ENCODE measurements around the gene DDX47. TPM values are rescaled to one million over a fixed set of nuclear protein-coding genes. Genes with fewer than 3 reads are reported as not detected.

The DDX47 gene
- total and polyA plus RNA-seq, 9 of the 15 experiments (the other 6 are each of a cell fraction or from before 2014, with no cell fraction given): 39.4 to 186 (median 64.4) TPM

DNA sequence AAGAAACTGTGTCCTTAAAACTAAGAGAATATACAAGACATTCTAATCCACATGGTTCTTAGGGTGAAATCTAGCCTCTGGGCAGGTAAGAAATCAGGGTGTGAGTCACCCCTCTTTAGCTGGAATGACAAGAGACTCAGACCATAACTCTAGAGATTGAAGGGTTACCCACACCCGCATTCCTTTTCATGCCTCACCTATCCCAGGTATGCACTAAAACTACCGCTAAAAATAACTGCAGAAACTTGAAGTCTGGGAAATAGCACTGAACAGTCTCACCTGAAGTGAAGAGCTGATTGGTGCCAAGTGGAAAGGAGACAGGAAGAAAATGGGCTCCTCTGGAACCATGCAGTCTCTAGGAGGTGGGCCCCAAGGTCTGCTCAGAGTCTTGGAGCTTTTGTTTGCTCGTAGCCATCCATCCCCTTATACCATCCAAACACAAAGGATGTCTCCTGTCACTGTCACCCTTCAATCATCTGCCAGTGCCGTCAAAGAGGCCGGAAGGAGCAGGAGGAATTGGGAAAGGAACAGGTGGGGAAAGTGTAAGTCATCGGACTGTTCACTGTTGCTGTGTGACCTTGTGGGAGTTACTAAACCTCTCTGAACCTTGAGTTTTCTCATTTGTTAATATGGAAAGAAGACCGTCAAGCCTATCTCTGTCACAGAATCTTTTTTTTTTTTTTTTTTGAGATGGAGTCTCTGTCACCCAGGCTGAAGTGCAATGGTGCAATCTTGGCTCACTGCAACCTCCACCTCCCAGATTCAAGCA lies 22.4 kb downstream of the DDX47 start:
- FAIRE-seq: no peak
- peak; percentile 82 for TF ChIP-seq BCOR (IDR thresholded peaks at IDR 0.05)
- TF ChIP-seq FOSL1 (tag; conservative IDR thresholded peaks at IDR 0.05): peak; percentile 72
- TF ChIP-seq NR1H2 (CRISPR knock-in tag; IDR thresholded peaks at IDR 0.05): no peak
- TF ChIP-seq, protein P1, sequence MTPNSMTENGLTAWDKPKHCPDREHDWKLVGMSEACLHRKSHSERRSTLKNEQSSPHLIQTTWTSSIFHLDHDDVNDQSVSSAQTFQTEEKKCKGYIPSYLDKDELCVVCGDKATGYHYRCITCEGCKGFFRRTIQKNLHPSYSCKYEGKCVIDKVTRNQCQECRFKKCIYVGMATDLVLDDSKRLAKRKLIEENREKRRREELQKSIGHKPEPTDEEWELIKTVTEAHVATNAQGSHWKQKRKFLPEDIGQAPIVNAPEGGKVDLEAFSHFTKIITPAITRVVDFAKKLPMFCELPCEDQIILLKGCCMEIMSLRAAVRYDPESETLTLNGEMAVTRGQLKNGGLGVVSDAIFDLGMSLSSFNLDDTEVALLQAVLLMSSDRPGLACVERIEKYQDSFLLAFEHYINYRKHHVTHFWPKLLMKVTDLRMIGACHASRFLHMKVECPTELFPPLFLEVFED (CRISPR knock-in tag; conservative IDR thresholded peaks at IDR 0.05): no peak
- TF ChIP-seq ZFP36 (IDR thresholded peaks at IDR 0.05; ENCODE audit: low read depth, low read length, partially characterized antibody): peak; percentile 63
- TF ChIP-seq JUN (IDR thresholded peaks at IDR 0.05; ENCODE audit: borderline replicate concordance, low read depth, low read length): no peak
- TF ChIP-seq JUN (CRISPR knock-in tag; IDR thresholded peaks at IDR 0.05; ENCODE audit: borderline replicate concordance): no peak
- peak; percentile 55; the same call in 1 of the 2 replicates for TF ChIP-seq JUND (IDR thresholded peaks at IDR 0.05; ENCODE audit: borderline replicate concordance, low read depth, low read length)
- peak; percentile 45; the same call in 2 of the 3 replicates for TF ChIP-seq JUND (tag; IDR thresholded peaks at IDR 0.05; ENCODE audit: borderline replicate concordance, low read depth, low read length)
- no peak for TF ChIP-seq NR2F6 (CRISPR knock-in tag; IDR thresholded peaks at IDR 0.05)
- TF ChIP-seq KAT7 (CRISPR knock-in tag; IDR thresholded peaks at IDR 0.05; ENCODE audit: borderline replicate concordance): no peak
- TF ChIP-seq, protein P2, sequence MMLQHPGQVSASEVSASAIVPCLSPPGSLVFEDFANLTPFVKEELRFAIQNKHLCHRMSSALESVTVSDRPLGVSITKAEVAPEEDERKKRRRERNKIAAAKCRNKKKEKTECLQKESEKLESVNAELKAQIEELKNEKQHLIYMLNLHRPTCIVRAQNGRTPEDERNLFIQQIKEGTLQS (IDR thresholded peaks at IDR 0.05): peak; percentile 44; the same call in 1 of the 2 replicates
- TF ChIP-seq, protein P2 (CRISPR knock-in tag; conservative IDR thresholded peaks at IDR 0.05): no peak
- TF ChIP-seq, protein P3, sequence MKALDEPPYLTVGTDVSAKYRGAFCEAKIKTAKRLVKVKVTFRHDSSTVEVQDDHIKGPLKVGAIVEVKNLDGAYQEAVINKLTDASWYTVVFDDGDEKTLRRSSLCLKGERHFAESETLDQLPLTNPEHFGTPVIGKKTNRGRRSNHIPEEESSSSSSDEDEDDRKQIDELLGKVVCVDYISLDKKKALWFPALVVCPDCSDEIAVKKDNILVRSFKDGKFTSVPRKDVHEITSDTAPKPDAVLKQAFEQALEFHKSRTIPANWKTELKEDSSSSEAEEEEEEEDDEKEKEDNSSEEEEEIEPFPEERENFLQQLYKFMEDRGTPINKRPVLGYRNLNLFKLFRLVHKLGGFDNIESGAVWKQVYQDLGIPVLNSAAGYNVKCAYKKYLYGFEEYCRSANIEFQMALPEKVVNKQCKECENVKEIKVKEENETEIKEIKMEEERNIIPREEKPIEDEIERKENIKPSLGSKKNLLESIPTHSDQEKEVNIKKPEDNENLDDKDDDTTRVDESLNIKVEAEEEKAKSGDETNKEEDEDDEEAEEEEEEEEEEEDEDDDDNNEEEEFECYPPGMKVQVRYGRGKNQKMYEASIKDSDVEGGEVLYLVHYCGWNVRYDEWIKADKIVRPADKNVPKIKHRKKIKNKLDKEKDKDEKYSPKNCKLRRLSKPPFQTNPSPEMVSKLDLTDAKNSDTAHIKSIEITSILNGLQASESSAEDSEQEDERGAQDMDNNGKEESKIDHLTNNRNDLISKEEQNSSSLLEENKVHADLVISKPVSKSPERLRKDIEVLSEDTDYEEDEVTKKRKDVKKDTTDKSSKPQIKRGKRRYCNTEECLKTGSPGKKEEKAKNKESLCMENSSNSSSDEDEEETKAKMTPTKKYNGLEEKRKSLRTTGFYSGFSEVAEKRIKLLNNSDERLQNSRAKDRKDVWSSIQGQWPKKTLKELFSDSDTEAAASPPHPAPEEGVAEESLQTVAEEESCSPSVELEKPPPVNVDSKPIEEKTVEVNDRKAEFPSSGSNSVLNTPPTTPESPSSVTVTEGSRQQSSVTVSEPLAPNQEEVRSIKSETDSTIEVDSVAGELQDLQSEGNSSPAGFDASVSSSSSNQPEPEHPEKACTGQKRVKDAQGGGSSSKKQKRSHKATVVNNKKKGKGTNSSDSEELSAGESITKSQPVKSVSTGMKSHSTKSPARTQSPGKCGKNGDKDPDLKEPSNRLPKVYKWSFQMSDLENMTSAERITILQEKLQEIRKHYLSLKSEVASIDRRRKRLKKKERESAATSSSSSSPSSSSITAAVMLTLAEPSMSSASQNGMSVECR (CRISPR knock-in tag; IDR thresholded peaks at IDR 0.05): no peak
- TF ChIP-seq KDM1A (IDR thresholded peaks at IDR 0.05): peak in 1 of 2 experiments; percentile 46; a peak in 1 of 4 replicates
- TF ChIP-seq MIER1 (IDR thresholded peaks at IDR 0.05; ENCODE audit: low read depth): no peak

More for the DNA sequence above, 22.4 kb downstream of the DDX47 start:
- ChIA-PET CTCF (ENCODE audit: low intra/inter-chr PET ratio) (interaction anchor here (1.8 kb wide), 1 partner anchor 148 kb away, joined by 5 read pairs; no protein-coding TSS in a partner anchor), POLR2A (no interaction called here)
- Histone ChIP-seq H3K27ac (ENCODE audit: extremely low read depth, low read depth, low read length) (no peak overlapping the region), H3K27me3 (ENCODE audit: control insufficient read depth in 2 of 2, insufficient read depth in 2 of 2, low read length in 2 of 2) (no peaks in the 10 kb centered on the region), H3K79me2 (ENCODE audit: control insufficient read depth, insufficient read depth, low read length) (no peaks in the 10 kb centered on the region), H3K4me2 (ENCODE audit: insufficient read depth, low read length) (no peak overlapping the region), H2AFZ (ENCODE audit: low read depth, low read length) (no peak overlapping the region), H3K4me3 (no peak overlapping the region), H3K9me3 (replicated peaks; ENCODE audit: control insufficient read depth, insufficient read depth, low read depth, low read length) (no peaks in the 10 kb centered on the region), H3K9ac (ENCODE audit: insufficient read depth in 1 of 2, low read depth in 2 of 2, low read length in 2 of 2) (no peak overlapping the region), H3K9me1 (ENCODE audit: control insufficient read depth, insufficient read depth, low read length) (no peaks in the 10 kb centered on the region), H3K36me3 (ENCODE audit: control insufficient read depth, insufficient read depth, low read length) (peaks cover 19% of the 10 kb centered on the region; the same call in 2 of the 3 replicates), H3K4me1 (replicated peaks in 1 of 2; ENCODE audit: control insufficient read depth in 2 of 2, insufficient read depth in 2 of 2, low read length in 2 of 2) (no peaks in the 10 kb centered on the region; a peak in 1 of 5 replicates), H4K20me1 (replicated peaks; ENCODE audit: control insufficient read depth, insufficient read depth, low read length) (no peaks in the 10 kb centered on the region; the same call in 1 of the 2 replicates)
- DNase-seq (ENCODE audit: extremely low read depth in 1 of 4, low spot score in 3 of 4): peak in 2 of 4 experiments; percentile 10 to 13
- in situ Hi-C loops (cut with MboI): no loop called here
- 67% methylated on average over 6 of the region's 7 CpGs for WGBS (ENCODE audit: insufficient coverage, low coverage, missing lambda C conversion rate)
- BruUV-seq (replicated peaks): no TSS peak
- intact Hi-C loops (cut with micrococcal nuclease): no loop called here
- no peak for ATAC-seq
